ENCODE results near the gene CCDC61. TPM values are rescaled to one million over a fixed set of nuclear protein-coding genes. Genes with fewer than 3 reads are reported as not detected.

The CCDC61 gene
- total RNA-seq, 1 experiment from 2014 or later = 17.0 TPM

- in situ Hi-C loops (cut with HindIII; ENCODE audit: low pct_unique_long_range_greater_than_20kb, low sequenced_read_pairs) = no loop called here
- DNase-seq (ENCODE audit: low read depth) = no peak
These were observed 23.0 kb upstream of the CCDC61 start for GRCh38 chr19:45972081-45972946.

- DNase-seq (ENCODE audit: low read depth) = no peak
- in situ Hi-C loops (cut with HindIII; ENCODE audit: low pct_unique_long_range_greater_than_20kb, low sequenced_read_pairs) = no loop called here
These were observed 22.2 kb upstream of the CCDC61 start for GRCh38 chr19:45972947-45973540.

GRCh38 chr19:45973553-45974338 is 21.5 kb upstream of the CCDC61 start, which contains the start of gene NOVA2:
Gene NOVA2, minus strand, starts transcription at chr19:45973865. Its CDS starts 514 bp downstream, at chr19:45973351.
- in situ Hi-C loops (cut with HindIII; ENCODE audit: low pct_unique_long_range_greater_than_20kb, low sequenced_read_pairs) = no loop called here

GRCh38 chr19:45975306-45976070 is 19.8 kb upstream of the CCDC61 start:
- in situ Hi-C loops (cut with HindIII; ENCODE audit: low pct_unique_long_range_greater_than_20kb, low sequenced_read_pairs) = no loop called here
- no peak for DNase-seq (ENCODE audit: low read depth)

More at GRCh38 chr19:45973553-45974338, 21.5 kb upstream of the CCDC61 start, which contains the start of gene NOVA2:
- DNase-seq (ENCODE audit: low read depth) = peak; percentile 70

GRCh38 chr19:45976178-45976577 is 19.1 kb upstream of the CCDC61 start:
- in situ Hi-C loops (cut with HindIII; ENCODE audit: low pct_unique_long_range_greater_than_20kb, low sequenced_read_pairs) = no loop called here
- DNase-seq (ENCODE audit: low read depth) = no peak

GRCh38 chr19:45978156-45978555 is 17.1 kb upstream of the CCDC61 start:
- no peak for DNase-seq (ENCODE audit: low read depth)
- in situ Hi-C loops (cut with HindIII; ENCODE audit: low pct_unique_long_range_greater_than_20kb, low sequenced_read_pairs) = no loop called here

- no peak for DNase-seq (ENCODE audit: low read depth)
- in situ Hi-C loops (cut with HindIII; ENCODE audit: low pct_unique_long_range_greater_than_20kb, low sequenced_read_pairs) = no loop called here
These were observed 13.9 kb upstream of the CCDC61 start for GRCh38 chr19:45981350-45981749.

- DNase-seq (ENCODE audit: low read depth) = no peak
- in situ Hi-C loops (cut with HindIII; ENCODE audit: low pct_unique_long_range_greater_than_20kb, low sequenced_read_pairs) = no loop called here
These were observed 9.9 kb upstream of the CCDC61 start for GRCh38 chr19:45985321-45985720.

- DNase-seq (ENCODE audit: low read depth) = no peak
These were observed 5.0 kb upstream of the CCDC61 start for GRCh38 chr19:45990113-45990728.

GRCh38 chr19:45994456-45994997 is 740 bp upstream of the CCDC61 start:
- no peak for DNase-seq (ENCODE audit: low read depth)
- in situ Hi-C loops (cut with HindIII; ENCODE audit: low pct_unique_long_range_greater_than_20kb, low sequenced_read_pairs) = no loop called here

More at GRCh38 chr19:45990113-45990728, 5.0 kb upstream of the CCDC61 start:
- in situ Hi-C loops (cut with HindIII; ENCODE audit: low pct_unique_long_range_greater_than_20kb, low sequenced_read_pairs) = no loop called here

GRCh38 chr19:45995715-45996385 is 583 bp downstream of the CCDC61 start:
- in situ Hi-C loops (cut with HindIII; ENCODE audit: low pct_unique_long_range_greater_than_20kb, low sequenced_read_pairs) = no loop called here
- no peak for DNase-seq (ENCODE audit: low read depth)

- in situ Hi-C loops (cut with HindIII; ENCODE audit: low pct_unique_long_range_greater_than_20kb, low sequenced_read_pairs) = no loop called here
- DNase-seq (ENCODE audit: low read depth) = no peak
These were observed 1.7 kb downstream of the CCDC61 start for GRCh38 chr19:45996933-45997332.

GRCh38 chr19:45998834-45999233 is 3.6 kb downstream of the CCDC61 start:
- in situ Hi-C loops (cut with HindIII; ENCODE audit: low pct_unique_long_range_greater_than_20kb, low sequenced_read_pairs) = no loop called here
- no peak for DNase-seq (ENCODE audit: low read depth)

GRCh38 chr19:45999653-46000121 is 4.4 kb downstream of the CCDC61 start:
- DNase-seq (ENCODE audit: low read depth) = no peak
- in situ Hi-C loops (cut with HindIII; ENCODE audit: low pct_unique_long_range_greater_than_20kb, low sequenced_read_pairs) = no loop called here

- DNase-seq (ENCODE audit: low read depth) = no peak
- in situ Hi-C loops (cut with HindIII; ENCODE audit: low pct_unique_long_range_greater_than_20kb, low sequenced_read_pairs) = no loop called here
These were observed 5.4 kb downstream of the CCDC61 start for GRCh38 chr19:46000491-46001246.

- in situ Hi-C loops (cut with HindIII; ENCODE audit: low pct_unique_long_range_greater_than_20kb, low sequenced_read_pairs) = no loop called here
These were observed 7.5 kb downstream of the CCDC61 start for GRCh38 chr19:46002678-46003275.

More at GRCh38 chr19:46002678-46003275, 7.5 kb downstream of the CCDC61 start:
- DNase-seq (ENCODE audit: low read depth) = no peak
